ENCODE results near the gene OAT.

OAT gene

DNA sequence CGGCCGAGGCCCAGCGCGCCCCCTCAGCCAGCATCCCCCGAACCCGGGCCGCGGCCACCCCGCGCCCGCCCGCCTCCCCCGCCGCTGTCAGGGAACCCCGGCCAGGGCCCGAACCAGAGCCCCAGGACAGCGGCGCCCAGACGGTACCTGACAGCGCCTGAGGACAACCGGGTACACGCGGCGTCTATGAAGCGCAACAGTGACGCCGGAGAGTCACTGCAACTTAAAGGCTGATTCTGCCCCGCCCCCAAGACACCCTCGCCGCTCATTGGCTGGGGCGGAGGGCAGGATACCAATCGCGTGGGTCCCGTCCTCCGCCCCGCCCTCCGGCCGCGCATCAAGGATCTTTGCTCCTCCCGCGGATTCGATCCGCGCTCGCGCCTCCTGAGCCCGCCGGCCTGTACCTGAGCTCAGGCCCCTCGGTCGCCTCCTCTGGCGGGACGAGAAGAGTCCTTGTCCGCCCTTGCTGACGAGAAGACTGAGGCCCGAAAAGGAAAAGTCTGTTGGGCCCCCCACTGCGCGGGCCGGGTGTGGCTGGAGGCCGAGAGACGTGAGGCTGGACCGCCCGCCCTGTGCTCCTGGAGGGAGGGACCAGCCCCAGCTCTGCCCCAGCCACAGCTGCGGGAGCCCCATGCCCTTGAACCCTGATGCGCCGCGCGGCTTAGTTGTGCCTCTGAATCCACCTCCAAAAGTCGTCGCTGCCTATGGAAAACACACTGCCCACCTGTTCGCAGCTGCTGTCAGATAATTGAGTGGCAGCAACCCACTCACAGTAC, at the start of gene OAT:
TSS of gene OAT (minus strand) at position 198 of the 776 bp plus-strand sequence. CDS start 6,752 bp downstream, outside the sequence.
- DNase-seq (ENCODE audit: low read depth), result peak; percentile 93

DNA sequence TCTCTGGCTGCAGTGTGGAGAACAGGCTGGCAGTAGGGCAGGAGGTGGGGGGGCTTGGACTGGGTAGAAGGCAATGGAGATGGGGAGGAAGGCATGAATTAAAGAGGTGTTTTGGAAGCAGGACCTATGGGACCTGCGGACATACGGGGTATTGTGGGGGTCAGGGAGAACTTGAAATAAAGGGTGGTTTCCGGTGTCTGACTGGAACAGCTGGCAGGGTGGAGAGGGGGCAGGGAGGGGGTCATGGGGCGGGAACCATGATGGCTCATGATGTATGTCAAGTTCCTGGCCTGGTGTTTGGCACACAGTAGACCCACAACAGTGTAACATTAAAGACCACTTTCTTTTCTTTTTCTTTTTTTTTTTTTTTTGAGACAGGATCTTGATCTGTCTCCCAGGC, 48.4 kb upstream of the OAT start:
- no peak for DNase-seq (ENCODE audit: low read depth)

DNA sequence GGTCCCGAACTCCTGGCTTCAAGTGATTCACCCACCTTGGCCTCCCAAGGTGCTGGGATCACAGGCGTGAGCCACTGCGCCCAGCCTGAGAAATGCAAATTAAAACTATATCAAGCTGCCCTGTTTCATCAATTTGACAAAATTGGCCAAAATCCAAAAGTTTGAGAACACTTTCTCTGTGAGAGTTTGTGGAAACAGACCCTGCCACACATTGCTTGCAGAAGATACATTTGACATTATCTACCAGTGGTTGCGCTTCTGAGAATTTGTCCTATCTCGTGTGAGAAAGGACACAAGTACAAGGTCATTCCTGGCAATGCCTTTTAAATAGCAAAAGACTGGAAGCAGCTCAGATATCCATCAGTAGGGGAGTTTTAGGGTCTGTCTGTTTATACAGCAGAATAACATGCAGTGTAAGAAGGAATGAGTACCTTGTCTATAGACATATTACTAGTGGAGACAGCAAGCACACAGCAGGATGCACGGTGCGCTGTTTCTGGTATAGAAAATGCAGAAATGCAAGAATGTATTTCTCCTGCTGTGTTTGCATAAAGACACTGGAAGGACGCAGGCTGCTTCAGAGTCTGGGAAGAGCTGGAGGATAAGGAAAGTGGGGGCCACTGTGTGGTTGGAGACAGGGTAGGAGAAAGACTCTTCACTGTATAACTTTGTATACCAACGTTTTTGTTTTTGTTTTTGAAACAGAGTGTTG, 47.2 kb upstream of the OAT start:
- DNase-seq (ENCODE audit: low read depth), result no peak

DNA sequence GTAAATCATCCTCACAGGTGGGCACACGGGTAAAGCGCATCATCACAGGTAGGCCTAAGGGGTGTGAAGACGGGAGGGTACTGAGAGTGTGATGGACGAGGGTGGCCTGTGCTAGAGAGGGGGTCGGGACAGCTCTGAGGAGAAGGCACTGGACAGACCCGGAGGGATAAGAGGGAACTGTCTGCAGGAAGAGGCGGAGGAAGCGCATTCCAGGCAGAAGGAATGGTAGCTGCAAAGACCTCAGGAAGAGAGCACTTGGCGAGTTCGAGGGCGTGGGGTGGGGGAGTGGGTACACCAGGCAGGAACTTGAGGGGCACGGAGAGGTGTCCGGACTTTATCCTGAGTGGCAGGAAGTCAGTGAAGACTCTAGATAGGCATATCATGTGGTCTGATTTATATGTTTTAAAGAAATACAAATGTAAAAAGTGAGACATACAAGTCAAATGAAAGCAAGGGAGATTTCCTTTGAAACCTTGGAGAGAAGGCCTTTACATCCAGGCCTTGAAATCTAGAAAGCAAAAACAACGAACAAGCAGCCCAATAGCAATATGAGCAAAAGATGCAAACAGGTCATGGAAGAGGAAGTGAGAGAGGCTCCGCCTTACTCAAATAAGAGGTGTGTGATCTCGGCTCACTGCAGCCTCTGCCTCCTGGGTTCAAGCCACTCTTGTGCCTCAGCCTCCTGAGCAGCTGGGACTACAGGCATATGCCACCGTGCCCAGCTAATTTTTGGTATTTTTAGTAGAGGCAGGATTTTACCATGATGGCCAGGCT, 46.5 kb upstream of the OAT start:
- no peak for DNase-seq (ENCODE audit: low read depth)

DNA sequence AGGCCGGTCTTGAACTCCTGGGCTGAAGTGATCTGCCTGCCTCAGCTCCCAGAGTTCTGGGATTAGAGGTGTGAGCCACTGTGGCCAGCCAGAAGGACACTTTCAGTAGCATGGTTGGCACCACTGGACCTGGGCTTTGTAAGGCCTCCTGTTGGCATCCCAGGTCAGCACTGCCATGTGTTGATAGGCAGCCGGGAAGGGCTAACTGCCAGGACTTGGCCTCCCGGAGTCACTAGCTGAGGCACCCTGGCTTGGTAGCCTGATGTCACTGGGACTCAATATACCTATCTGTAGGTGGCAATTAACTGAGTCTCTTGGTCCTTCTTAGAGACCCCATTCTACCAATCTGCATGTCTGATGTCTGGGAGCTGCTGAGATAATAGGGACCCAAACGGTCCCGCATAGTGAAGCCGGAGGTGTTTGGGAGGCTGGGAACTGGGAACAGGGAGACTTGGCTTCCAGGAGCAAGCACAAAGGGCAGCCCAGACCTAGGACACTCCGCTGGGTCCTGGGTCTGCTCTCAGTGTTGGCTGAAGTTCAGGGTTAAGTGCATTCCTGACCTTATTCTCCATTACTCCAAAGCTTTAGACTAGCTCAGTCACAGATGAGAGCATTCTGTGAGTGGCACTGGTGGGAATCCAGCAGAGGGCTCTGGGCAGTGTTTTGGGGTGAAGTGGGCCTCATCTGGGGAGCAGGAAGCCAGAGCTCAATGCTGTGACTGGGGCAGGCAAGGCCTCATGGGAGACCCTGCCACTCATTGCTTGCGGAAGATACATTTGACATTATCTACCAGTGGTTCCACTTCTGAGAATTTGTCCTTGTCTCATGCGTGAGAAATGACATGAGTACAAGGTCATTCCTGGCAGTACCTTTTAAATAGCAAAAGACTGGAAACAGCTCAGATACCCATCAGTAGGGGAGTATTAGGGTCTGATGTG, 45.6 kb upstream of the OAT start:
- no peak for DNase-seq (ENCODE audit: low read depth)

DNA sequence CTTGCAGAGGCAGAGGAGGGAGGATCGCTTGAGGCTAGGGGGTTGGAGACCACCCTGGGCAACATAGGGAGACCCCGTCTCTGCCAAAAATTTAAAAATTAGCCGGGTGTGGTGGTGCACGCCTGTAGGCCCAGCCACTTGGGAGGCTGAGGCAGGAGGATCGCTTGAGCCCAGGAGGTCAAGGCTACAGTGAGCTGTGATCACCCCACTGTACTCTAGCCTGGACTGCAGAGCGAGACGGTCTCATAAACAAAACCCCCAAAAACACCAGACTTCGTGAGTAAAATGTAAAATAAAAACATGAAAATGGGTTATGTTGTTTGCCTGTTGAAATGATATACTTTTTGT, 43.6 kb upstream of the OAT start:
- DNase-seq (ENCODE audit: low read depth), result no peak

DNA sequence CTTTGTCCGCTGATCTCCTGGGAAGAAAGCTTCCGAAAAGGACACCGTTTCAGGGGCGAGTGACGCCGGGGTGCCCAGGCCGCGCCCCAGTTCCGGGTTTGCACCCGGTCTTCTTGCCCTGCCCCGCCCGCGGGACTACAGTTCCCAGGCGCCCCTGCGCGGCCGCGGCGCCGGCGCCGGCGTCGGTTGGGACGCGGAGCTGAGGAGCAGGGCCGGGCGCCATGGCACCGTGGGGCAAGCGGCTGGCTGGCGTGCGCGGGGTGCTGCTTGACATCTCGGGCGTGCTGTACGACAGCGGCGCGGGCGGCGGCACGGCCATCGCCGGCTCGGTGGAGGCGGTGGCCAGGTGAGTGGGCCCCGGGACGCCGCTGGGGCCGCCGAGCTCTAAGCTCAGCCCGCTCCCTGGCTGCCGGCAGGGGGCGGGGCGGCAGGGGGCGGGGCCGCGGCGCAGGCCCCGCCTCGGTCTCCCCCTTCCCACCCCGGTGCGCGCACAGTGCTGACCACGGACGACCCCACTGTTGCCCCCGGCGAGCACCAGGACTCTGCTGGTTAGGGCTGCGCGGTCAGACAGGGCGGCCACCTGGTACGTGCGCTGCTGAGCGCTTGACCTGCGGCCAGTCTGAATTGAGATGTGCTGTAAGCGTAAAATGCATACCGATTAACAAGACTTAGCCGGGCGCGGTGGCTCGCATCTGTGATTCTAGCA, 43.1 kb upstream of the OAT start, which contains the start of gene LHPP:
TSS of gene LHPP (plus strand) at position 182 of the 706 bp plus-strand sequence. CDS start at position 222, 40 bp downstream.
- peak; percentile 74 for DNase-seq (ENCODE audit: low read depth)

DNA sequence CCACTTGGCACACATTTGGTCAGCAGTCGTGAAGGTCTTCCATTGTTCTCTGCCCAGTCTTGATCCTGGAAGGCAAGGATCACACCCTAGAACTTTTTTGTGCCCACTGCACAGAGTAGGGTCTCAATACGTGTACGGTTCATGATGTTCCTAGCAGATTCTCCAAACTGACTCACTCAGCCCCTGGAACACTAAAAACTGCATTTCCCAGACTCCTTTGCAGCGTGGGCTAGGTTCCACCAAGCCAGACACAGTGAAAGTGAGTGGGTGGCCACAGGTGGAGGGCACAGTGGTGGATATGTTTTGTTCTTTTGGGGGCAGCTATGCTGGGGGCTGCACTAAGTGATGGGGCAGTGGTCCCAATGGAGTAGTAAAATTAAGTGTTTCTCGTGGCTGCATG, 41.4 kb upstream of the OAT start:
- DNase-seq (ENCODE audit: low read depth), result no peak

DNA sequence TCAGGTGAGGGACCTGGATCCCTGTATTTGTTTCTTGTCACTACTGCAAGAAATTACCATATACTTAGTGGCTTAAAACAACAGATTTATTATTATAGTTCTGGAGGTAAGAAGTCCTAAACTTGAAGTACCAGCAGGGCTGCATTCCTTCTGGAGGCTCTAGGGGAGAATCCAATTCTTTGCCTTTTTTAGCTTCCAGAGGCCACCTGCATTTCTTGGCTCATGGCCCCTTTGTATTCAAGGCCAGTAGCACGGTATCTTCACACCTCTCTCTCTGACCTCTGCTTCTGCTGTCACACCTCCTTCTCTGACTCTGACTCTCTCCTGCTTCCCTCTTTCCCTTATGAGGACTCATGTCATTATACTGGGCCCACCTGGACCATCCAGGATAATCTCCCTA, 40.7 kb upstream of the OAT start:
- DNase-seq (ENCODE audit: low read depth), result no peak

DNA sequence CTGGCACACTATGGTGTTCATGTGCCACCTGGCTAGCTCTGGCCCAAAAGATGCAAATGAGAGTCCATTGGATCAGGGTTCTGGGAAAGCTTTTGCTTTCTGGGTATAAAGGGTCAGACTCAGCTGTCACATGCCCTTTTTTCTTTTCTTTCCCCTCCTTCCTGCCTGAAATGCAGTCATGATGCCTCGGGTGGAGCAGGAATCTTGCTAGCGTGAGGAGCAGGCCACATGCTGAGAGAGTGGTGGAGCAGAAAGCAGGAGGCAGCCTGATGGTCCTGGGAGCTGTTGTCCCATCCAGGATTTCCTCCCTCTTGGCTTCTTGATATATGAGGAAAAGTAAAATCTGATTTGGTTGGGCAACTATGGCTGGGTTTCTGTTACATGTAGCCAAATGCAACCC, 40.2 kb upstream of the OAT start:
- no peak for DNase-seq (ENCODE audit: low read depth)

DNA sequence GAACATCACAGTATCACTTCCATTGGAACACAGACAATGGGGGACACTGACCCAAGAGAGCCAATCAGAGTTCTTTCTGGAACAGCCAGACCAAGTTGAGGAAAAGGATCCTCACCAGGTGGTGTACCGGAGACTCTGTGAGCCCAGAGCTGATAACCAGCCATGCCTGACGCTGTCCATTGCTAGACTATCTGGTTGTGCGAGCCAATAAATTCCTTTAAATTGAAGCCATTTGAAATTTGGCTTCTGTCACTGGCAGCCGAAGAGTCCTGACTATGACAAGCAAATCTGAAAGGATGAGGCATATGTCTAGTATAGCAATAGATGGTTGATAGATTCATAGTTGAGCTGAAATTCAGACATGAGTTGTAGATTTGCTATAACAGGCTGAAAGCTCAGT, 39.8 kb upstream of the OAT start:
- no peak for DNase-seq (ENCODE audit: low read depth)

DNA sequence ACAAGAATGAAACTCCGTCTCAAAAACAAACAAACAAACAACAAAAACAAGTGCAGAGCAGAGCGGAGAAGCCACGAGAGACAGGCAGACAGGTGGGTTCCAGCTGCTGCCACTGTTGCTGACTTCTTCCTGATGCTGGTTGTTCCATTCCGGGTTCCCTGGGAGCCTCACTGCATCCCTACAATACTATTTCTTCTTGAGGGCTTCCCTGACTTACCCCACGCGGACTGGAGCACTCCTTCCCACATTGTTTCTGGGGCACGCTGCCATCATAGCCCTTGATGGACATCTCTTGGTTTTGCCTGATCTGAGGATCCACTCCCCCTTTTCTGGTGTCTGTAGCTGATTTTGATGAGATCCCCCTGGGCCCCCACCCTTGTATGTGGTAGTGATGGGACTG, 36.7 kb upstream of the OAT start:
- no peak for DNase-seq (ENCODE audit: low read depth)

DNA sequence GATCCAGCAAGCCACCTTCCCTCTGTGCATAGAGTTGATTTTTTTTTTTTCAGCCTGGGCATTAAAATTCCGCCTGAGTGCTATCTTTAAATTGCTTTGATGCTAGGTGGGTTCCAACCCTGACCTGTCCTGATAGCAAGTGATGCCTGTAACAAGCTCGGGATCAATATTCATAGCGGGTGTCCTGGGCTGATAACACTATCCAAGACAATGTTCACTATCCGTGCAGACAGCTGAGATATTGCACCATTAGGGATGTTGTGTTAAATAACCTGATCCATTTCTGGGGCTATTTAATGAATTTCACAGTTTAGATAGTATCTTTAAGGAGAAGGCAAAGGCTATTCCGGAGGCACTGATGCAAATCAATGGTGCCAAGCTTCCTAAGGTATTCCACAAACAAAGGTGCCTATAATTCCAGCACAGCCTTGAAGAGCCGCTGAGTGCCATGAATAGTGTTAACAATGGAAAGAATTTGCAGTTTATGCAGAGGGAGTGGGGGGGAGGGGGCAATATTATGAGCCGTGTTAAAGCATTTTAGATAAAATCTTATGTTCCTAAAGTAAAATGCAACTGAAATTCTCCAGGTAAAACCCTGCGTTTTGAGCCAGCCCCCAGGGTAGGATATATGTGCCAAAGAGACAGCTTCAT, 35.4 kb upstream of the OAT start:
- no peak for DNase-seq (ENCODE audit: low read depth)

DNA sequence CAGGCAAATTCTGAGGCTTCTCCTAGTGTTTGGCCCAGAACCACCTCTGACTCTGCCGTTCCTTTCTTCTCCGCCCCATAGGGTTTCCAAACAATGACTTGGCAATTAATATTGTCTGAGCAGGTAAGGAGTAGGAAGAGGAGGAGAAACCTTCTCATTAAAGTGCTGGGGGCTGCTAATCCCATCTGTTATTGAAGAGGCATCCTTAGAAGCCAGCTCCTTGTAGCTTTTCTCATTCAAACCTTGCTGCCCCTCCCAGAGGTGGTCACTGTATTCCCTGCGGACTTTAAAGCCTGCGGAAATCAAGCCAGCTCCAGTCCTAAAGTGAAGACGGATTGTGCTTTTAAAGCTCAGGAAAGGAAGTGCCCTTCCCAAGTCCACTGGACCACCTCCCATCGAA, 32.6 kb upstream of the OAT start:
- DNase-seq (ENCODE audit: low read depth), result no peak

DNA sequence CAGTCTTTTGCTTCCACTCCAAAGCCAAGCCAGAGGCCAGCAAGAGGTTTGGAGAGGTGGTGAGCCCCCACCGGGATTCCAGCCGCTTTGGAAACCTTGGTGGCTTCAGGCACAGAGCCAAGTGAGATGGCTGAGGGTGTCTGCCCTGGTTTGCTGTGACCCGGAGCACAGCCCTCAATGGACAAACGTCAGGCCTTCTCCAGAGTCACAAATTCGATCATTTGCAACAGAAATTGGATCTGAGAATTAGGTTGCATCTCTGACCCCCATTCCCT, 32.0 kb upstream of the OAT start:
- no peak for DNase-seq (ENCODE audit: low read depth)

DNA sequence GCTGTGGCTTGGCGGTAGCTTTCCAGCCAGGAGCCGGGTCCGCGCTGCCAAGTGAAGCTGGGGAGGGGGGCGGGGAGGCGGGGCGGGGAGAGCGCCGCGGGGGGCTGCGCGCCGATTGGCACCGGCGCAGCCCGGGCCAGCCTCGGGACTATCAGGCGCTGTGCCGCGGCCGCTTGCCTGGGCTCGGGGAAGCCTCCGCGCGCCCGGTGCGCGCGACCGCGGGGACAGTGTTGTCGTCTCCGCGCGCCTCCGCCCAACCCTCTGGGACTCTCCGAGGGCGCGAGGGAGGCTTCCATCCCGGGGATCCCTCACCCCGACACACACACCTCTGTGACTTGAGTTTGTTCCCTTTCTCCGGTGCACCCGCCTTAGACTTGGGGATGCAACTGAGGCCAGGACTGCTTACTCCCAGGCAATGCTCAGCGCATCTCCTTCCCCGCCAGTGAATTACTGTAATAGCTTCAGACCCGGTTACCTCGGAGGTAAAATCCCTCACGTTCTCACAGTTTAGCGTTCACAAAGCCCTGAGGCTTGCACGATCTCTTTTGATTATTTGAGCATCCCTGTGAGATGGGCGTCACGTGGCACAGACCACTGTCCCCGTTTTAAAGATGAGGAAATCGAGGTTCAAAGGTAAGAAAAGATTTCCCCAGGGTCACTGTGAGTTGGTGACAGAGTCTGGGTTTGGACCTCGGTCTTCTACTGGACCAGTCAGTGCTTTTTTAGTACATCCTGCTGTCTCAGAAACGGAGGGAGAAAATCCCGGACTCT, 31.5 kb upstream of the OAT start, which contains the start of gene NKX1-2:
TSS of gene NKX1-2 (minus strand) at position 24 of the 771 bp plus-strand sequence. CDS start 92 bp downstream, outside the sequence.
- DNase-seq (ENCODE audit: low read depth), result no peak

DNA sequence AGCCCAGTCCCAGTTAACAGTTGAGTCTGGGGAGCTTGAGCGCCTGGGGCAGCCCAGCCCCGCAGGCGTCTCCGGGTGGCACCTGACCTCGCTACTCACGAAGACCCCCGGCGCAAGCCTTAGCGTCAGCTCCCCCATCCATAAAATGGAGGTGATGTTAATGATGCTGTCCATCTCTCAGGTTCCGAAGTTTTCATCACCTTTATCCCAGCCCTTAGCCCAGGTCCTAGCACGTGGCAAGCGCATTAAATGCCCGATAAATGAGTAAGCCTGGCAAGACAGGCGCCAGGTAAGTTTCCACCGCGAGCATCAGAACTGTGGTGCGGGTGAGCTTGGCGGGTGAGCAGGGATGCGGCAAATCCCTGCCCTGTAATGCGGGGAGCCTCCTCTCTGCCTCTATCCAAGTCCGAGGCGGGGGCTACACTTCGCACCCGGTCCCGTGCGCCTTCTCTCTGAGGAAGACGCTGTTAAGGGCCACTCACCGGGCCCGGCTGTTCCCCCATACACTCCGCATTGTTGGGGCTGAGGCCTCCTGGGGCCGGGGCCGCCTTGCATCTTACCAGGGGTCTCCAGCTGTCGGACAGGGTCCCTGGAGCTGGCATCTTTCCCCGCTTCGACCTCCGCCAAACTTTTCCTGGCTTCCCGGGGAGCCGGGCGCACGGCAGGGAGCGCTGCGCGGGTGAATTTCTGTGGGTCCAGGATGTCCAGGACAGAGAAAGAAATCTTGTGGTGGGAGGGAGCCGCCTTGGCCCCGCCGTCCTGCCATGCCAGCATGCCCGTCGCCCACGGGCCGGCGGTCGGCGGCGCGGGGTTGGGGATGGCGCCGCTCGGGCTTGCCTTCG, 30.7 kb upstream of the OAT start:
- no peak for DNase-seq (ENCODE audit: low read depth)

DNA sequence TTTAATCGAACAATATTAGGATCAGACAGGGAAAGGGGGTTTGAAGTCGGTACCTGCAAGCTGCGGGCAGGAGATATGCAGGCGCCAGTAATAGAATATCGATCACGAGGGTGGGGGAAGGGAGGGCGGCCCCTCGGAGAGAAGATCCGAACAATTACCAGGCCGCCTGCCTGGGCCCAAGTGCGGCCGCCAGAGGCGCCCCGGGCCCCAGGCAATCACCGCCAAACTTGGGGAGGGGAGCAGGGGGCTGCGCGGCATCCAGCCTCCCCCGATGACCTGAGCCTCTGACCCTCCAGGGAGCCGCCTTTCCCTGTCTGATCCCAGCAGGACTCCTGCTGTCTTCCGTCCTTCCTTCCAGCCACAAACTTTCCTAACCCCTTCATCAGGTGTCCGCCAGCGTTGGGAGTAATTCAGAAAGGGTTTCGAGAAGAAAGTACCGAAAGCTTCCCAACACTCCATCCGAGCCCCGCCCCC, 30.0 kb upstream of the OAT start:
- no peak for DNase-seq (ENCODE audit: low read depth)

All from T-helper 22 cell (primary cell).